ENCODE data around the gene DAB2IP.
A peak's percentile ranks its signal among the peaks of the same experiment; 100 is the strongest.

DAB2IP gene

DNA sequence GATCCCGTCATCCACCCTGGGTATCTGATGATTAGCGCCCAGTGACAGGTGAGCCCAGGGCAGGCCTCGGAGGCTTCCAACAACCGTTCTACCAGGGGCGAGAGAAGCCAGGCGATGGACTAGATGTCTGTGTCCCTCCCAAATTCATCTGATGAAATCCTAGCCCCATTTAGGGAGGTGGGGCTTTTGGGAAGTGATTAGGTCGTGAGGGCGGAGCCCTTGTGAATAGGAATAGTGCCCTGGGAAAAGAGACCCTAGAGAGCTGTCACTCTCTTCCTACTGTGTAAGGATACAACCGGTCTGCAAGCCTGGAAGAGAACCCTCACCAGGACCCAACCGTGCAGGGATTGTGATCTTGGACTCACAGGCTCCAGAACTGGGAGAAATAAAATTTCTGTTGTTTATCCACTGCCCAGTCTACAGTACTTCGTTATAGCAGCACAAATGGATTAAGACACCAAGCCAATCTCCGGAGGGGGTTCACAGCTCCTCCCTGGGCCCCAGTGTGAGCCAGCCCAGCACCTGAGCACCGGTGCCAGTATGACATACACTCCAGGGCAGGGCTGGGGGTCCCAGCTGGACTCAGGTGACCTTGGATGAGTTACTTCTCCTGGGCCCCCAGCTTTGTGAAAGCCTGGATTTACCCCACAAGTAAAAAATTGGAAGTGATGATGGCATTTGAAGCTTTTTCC, 162.2 kb downstream of the DAB2IP start:
- Histone ChIP-seq H3K79me2 (ENCODE audit: control insufficient read depth, insufficient read depth, low read length, poor library complexity) (no peaks in the 10 kb centered on the region), H3K4me1 (ENCODE audit: control insufficient read depth in 1 of 2, insufficient read depth in 2 of 2, low read length in 2 of 2) (peaks cover 6 to 13% of the 10 kb centered on the region in 2 experiments), H3K9ac (ENCODE audit: low read length) (no peak overlapping the region), H2BK120ac (ENCODE audit: insufficient read depth, low read length, poor library complexity) (no peak overlapping the region), H3K36me3 (ENCODE audit: control insufficient read depth in 1 of 2, insufficient read depth in 2 of 2, low read length in 2 of 2) (no peaks in the 10 kb centered on the region), H4K91ac (ENCODE audit: low read depth, low read length) (no peak overlapping the region), H4K12ac (ENCODE audit: low read depth, low read length) (no peak overlapping the region), H3K18ac (ENCODE audit: low read length) (no peak overlapping the region), H3K23ac (ENCODE audit: low read length) (no peak overlapping the region), H2AFZ (ENCODE audit: insufficient read depth, low read length, poor library complexity) (no peak overlapping the region), H2AK5ac (ENCODE audit: low read length) (no peak overlapping the region), H3K79me1 (ENCODE audit: low read length) (no peaks in the 10 kb centered on the region), H4K8ac (ENCODE audit: low read depth, low read length) (no peak overlapping the region), H2BK12ac (ENCODE audit: low read length) (no peak overlapping the region), H3K4ac (ENCODE audit: low read depth, low read length) (no peak overlapping the region), H3K9me3 (ENCODE audit: insufficient read depth, low read depth, low read length) (peaks cover 2% of the 10 kb centered on the region), H3K4me3 (ENCODE audit: low read depth, low read length) (no peak overlapping the region), H3K4me2 (ENCODE audit: low read length) (no peak overlapping the region), H2BK5ac (ENCODE audit: low read depth, low read length, poor library complexity) (no peak overlapping the region), H3K27ac (ENCODE audit: low read depth, low read length) (no peak overlapping the region), H3K27me3 (ENCODE audit: insufficient read depth, low read length) (no peaks in the 10 kb centered on the region), H3K14ac (ENCODE audit: low read length) (no peak overlapping the region)
- DNase-seq = no peak
- WGBS (ENCODE audit: extremely low coverage, insufficient coverage, insufficient read length) = no CpG with 5 or more reads among the region's 13 CpGs

DNA sequence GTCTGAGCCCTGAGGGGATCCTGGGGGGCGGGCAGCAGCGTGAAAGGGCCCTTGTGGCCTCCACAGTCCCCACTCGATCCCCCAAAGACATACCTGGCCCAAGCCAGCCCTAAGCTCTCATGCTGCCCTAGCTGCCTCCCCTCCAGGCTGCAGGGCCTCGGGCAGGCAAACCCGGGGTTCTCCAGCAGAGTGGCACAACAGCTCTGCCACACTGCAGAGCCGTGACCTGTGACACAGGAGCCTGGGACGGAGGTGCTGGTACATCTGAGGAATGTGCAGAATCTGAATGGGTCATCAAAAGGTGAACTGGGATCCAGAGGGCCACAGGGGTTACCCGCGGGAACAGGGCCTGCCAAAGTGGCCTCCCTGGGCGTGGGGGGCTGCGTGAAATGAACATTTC, 163.2 kb downstream of the DAB2IP start:
- WGBS (ENCODE audit: extremely low coverage, insufficient coverage, insufficient read length) = no CpG with 5 or more reads among the region's 11 CpGs
- Histone ChIP-seq H2BK120ac (ENCODE audit: insufficient read depth, low read length, poor library complexity) (no peak overlapping the region), H3K18ac (ENCODE audit: low read length) (no peak overlapping the region), H3K27ac (ENCODE audit: low read depth, low read length) (no peak overlapping the region), H2AFZ (ENCODE audit: insufficient read depth, low read length, poor library complexity) (no peak overlapping the region), H3K23ac (ENCODE audit: low read length) (no peak overlapping the region), H3K4me2 (ENCODE audit: low read length) (no peak overlapping the region), H3K36me3 (ENCODE audit: control insufficient read depth in 1 of 2, insufficient read depth in 2 of 2, low read length in 2 of 2) (no peaks in the 10 kb centered on the region), H4K12ac (ENCODE audit: low read depth, low read length) (no peak overlapping the region), H2BK12ac (ENCODE audit: low read length) (no peak overlapping the region), H3K14ac (ENCODE audit: low read length) (no peak overlapping the region), H3K79me1 (ENCODE audit: low read length) (no peaks in the 10 kb centered on the region), H3K4me3 (ENCODE audit: low read depth, low read length) (no peak overlapping the region), H3K4ac (ENCODE audit: low read depth, low read length) (no peak overlapping the region), H4K91ac (ENCODE audit: low read depth, low read length) (no peak overlapping the region), H3K9ac (ENCODE audit: low read length) (no peak overlapping the region), H4K8ac (ENCODE audit: low read depth, low read length) (no peak overlapping the region), H3K9me3 (ENCODE audit: insufficient read depth, low read depth, low read length) (peaks cover 2% of the 10 kb centered on the region), H3K27me3 (ENCODE audit: insufficient read depth, low read length) (no peaks in the 10 kb centered on the region), H2BK5ac (ENCODE audit: low read depth, low read length, poor library complexity) (no peak overlapping the region), H2AK5ac (ENCODE audit: low read length) (no peak overlapping the region), H3K79me2 (ENCODE audit: control insufficient read depth, insufficient read depth, low read length, poor library complexity) (no peaks in the 10 kb centered on the region), H3K4me1 (ENCODE audit: control insufficient read depth in 1 of 2, insufficient read depth in 2 of 2, low read length in 2 of 2) (peaks cover 6 to 13% of the 10 kb centered on the region in 2 experiments)
- DNase-seq = peak; percentile 50 to 61

DNA sequence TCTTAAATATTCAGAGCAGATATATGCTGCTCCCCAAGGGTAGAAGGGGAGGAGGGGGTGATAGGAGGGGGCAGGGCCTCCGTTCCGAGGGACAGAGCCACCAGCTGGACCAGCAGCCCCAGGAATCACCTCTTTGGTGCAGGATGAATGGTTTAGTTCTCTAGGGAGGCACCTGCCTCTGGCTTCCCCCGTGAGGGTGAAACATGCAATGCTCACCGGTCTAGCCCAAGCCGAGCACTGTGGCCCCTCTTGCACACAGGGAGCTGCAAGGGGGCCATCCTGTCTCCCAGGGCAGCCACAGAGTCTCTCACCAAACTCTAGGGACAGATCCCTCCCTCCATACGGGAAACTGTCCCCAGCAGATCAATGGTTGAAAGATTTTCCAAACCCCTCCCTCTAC, 163.7 kb downstream of the DAB2IP start:
- Histone ChIP-seq H4K12ac (ENCODE audit: low read depth, low read length) (no peak overlapping the region), H3K14ac (ENCODE audit: low read length) (no peak overlapping the region), H3K79me1 (ENCODE audit: low read length) (no peaks in the 10 kb centered on the region), H2AK5ac (ENCODE audit: low read length) (no peak overlapping the region), H3K27ac (ENCODE audit: low read depth, low read length) (no peak overlapping the region), H4K91ac (ENCODE audit: low read depth, low read length) (no peak overlapping the region), H2BK12ac (ENCODE audit: low read length) (no peak overlapping the region), H3K9me3 (ENCODE audit: insufficient read depth, low read depth, low read length) (peaks cover 2% of the 10 kb centered on the region), H3K79me2 (ENCODE audit: control insufficient read depth, insufficient read depth, low read length, poor library complexity) (no peaks in the 10 kb centered on the region), H2BK5ac (ENCODE audit: low read depth, low read length, poor library complexity) (no peak overlapping the region), H3K4me3 (ENCODE audit: low read depth, low read length) (no peak overlapping the region), H2BK120ac (ENCODE audit: insufficient read depth, low read length, poor library complexity) (no peak overlapping the region), H4K8ac (ENCODE audit: low read depth, low read length) (no peak overlapping the region), H3K18ac (ENCODE audit: low read length) (no peak overlapping the region), H2AFZ (ENCODE audit: insufficient read depth, low read length, poor library complexity) (no peak overlapping the region), H3K27me3 (ENCODE audit: insufficient read depth, low read length) (no peaks in the 10 kb centered on the region), H3K4me1 (ENCODE audit: control insufficient read depth in 1 of 2, insufficient read depth in 2 of 2, low read length in 2 of 2) (peaks cover 6 to 13% of the 10 kb centered on the region in 2 experiments), H3K4me2 (ENCODE audit: low read length) (no peak overlapping the region), H3K36me3 (ENCODE audit: control insufficient read depth in 1 of 2, insufficient read depth in 2 of 2, low read length in 2 of 2) (no peaks in the 10 kb centered on the region), H3K23ac (ENCODE audit: low read length) (no peak overlapping the region), H3K9ac (ENCODE audit: low read length) (no peak overlapping the region), H3K4ac (ENCODE audit: low read depth, low read length) (no peak overlapping the region)
- no peak for DNase-seq
- no CpG with 5 or more reads among the region's 6 CpGs for WGBS (ENCODE audit: extremely low coverage, insufficient coverage, insufficient read length)

DNA sequence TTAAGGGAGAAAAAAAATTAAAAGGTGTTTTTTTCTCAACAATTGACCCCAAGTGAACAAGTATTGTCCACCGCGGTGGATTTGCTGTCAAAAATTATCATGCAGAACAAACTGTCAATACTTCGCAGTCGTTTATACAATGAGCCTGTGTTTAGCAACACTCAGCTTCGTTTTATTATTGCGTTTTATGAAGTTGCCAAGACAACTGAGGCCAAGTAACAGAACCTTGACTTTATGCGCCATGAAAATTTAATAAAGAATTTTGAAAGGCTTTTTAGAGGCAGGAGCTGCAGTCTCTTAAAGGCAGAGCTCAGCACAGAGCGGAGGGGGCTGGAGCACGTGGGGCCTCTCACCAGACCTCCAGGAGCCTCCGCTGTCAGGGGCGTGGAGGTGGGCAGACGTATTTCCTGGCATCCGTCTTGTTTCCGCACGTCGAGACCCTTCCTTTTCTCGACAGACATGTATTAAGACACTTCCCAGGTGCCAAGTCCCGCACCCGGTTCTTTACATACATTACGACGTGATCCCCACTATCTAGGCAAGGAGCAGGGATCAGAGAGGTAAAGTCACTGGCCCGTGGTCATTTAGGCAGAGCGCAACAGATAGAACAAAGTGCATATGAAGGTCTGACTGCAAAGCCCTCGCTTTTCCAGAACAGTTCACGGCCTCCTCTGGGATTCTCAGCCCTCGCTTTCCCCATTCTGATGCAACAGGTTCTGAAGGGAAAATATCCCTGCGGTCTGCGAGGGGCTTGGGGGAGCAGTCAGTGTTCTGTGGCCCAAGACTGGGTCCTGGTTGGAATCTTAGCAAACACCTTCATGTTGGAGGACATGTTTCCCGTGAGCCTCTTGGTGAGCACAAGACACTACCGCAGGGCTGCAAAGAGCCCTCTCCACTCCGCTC, 164.4 kb downstream of the DAB2IP start:
- Histone ChIP-seq H3K36me3 (ENCODE audit: control insufficient read depth in 1 of 2, insufficient read depth in 2 of 2, low read length in 2 of 2) (no peaks in the 10 kb centered on the region), H3K79me1 (ENCODE audit: low read length) (no peaks in the 10 kb centered on the region), H3K9ac (ENCODE audit: low read length) (no peak overlapping the region), H4K8ac (ENCODE audit: low read depth, low read length) (no peak overlapping the region), H3K9me3 (ENCODE audit: insufficient read depth, low read depth, low read length) (peaks cover 2% of the 10 kb centered on the region), H3K4ac (ENCODE audit: low read depth, low read length) (no peak overlapping the region), H2AK5ac (ENCODE audit: low read length) (no peak overlapping the region), H2BK12ac (ENCODE audit: low read length) (no peak overlapping the region), H3K79me2 (ENCODE audit: control insufficient read depth, insufficient read depth, low read length, poor library complexity) (no peaks in the 10 kb centered on the region), H2BK5ac (ENCODE audit: low read depth, low read length, poor library complexity) (no peak overlapping the region), H2BK120ac (ENCODE audit: insufficient read depth, low read length, poor library complexity) (no peak overlapping the region), H2AFZ (ENCODE audit: insufficient read depth, low read length, poor library complexity) (no peak overlapping the region), H3K4me1 (ENCODE audit: control insufficient read depth in 1 of 2, insufficient read depth in 2 of 2, low read length in 2 of 2) (peaks cover 6 to 13% of the 10 kb centered on the region in 2 experiments), H4K91ac (ENCODE audit: low read depth, low read length) (no peak overlapping the region), H3K4me3 (ENCODE audit: low read depth, low read length) (no peak overlapping the region), H4K12ac (ENCODE audit: low read depth, low read length) (no peak overlapping the region), H3K27me3 (ENCODE audit: insufficient read depth, low read length) (no peaks in the 10 kb centered on the region), H3K14ac (ENCODE audit: low read length) (no peak overlapping the region), H3K4me2 (ENCODE audit: low read length) (no peak overlapping the region), H3K23ac (ENCODE audit: low read length) (no peak overlapping the region), H3K27ac (ENCODE audit: low read depth, low read length) (no peak overlapping the region), H3K18ac (ENCODE audit: low read length) (no peak overlapping the region)
- no CpG with 5 or more reads among the region's 31 CpGs for WGBS (ENCODE audit: extremely low coverage, insufficient coverage, insufficient read length)
- DNase-seq = no peak

Data from trophoblast cell (in vitro differentiated cells and primary cell).